Breast epithelium (tissue), 3 donors: ENCODE results near the gene TJP2.

Experiments
- CTCF ChIP-seq, 3 donors: fragments of 450-650 bp; IDR thresholded peaks; one replicate each; pipeline ENCODE4 v1.5.1; 2016 to 2017; ENCODE audit warnings: antibody characterized with exemption in 3 of 3, mild to moderate bottlenecking in 3 of 3, moderate library complexity in 3 of 3
- POLR2A ChIP-seq: fragments of 450-650 bp; IDR thresholded peaks from one replicate; pipeline ENCODE4 v1.6.1; 2016; ENCODE audit warnings: antibody characterized with exemption, mild to moderate bottlenecking, moderate library complexity

DNA sequence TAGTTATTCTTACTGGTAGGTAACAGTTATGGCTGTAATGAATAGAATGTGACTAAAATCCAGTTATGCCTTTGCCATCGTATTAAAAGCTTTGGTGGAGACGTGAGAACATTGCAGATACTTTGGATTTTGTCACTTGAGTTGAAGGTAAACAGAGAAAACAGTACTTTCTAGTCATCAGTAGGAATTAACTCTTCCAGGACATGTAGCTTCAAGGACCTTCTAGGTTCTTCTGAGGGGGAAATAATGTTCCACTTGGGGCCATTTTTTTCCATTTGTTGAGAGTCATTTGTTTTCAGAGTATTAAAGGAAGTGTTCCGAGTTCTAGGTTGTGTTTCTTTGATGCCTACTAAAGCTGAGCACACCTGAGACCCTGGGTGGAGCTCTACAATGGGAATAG, 6.1 kb downstream of the TJP2 start:
- no peak for TF ChIP-seq POLR2A
- TF ChIP-seq CTCF (IDR thresholded peaks at IDR 0.05), result no peak
